SK-N-SH (cell line): ENCODE results near the gene ZNF469. TPM values are rescaled to one million over a fixed set of nuclear protein-coding genes. Genes with fewer than 3 reads are reported as not detected.

Experiments used
- CTCF ChIA-PET: fragments of 300-600, 350-600 bp; formaldehyde crosslinking; extraction: SDS; loops from one replicate; lab custom pipeline; 2021; lab: Yijun Ruan, JAX
- POLR2A ChIA-PET: fragments of 350-600 bp; sonication (Branson Sonifier 250); formaldehyde crosslinking; extraction: SDS; loops from one replicate; lab custom pipeline; 2020; ENCODE audit warnings: antibody characterized with exemption, inconsistent platforms; lab: Yijun Ruan, JAX
- DNase-seq: peaks from one replicate; pipeline ENCODE4 v3.0.0; 2012
- H2AFZ ChIP-seq: fragments of 200-600 bp; sonication (generic); 2 replicates; pipeline ENCODE4 v1.8.1; 2016; ENCODE audit warnings: antibody characterized with exemption, mild to moderate bottlenecking, low read depth
- H3F3A ChIP-seq: fragments of 200-600 bp; sonication (generic); replicated peaks from 2 replicates; pipeline ENCODE3; 2016; ENCODE audit warnings: antibody characterized with exemption, mild to moderate bottlenecking; ENCODE audit not compliant: insufficient read depth
- H3K27ac ChIP-seq, 2 experiments: fragments of 200-500 bp in 1 of 2; fragments of 200-600 bp in 1 of 2; sonication (Bioruptor generic) in 1 of 2; sonication (generic), shearing (Covaris generic) in 1 of 2; 2 replicates each; pipeline versions ENCODE4 v1.5.1 to v1.6.1; 2014 to 2016; ENCODE audit warnings: low read depth in 2 of 2, inconsistent platforms in 1 of 2, low read length in 1 of 2, mild to moderate bottlenecking in 1 of 2, mixed read lengths in 1 of 2
- H3K27me3 ChIP-seq: fragments of 200-600 bp; sonication (generic), shearing (Covaris generic); 2 replicates; pipeline ENCODE4 v1.6.1; 2016; ENCODE audit warnings: mixed run types; ENCODE audit not compliant: insufficient read depth
- H3K36me3 ChIP-seq, 2 experiments: fragments of 200-500 bp in 1 of 2; fragments of 200-600 bp in 1 of 2; sonication (Bioruptor generic) in 1 of 2; sonication (generic) in 1 of 2; replicated peaks in 1 of 2; 2 replicates each; pipeline versions ENCODE3 to v1.5.1; 2014 to 2016; ENCODE audit warnings: low read length in 1 of 2, mild to moderate bottlenecking in 1 of 2; ENCODE audit not compliant: insufficient read depth in 2 of 2, control insufficient read depth in 1 of 2
- H3K4me1 ChIP-seq, 2 experiments: fragments of 200-500 bp in 1 of 2; fragments of 200-600 bp in 1 of 2; sonication (Bioruptor generic) in 1 of 2; sonication (generic), shearing (Covaris generic) in 1 of 2; 2 replicates each; pipeline versions ENCODE4 v1.5.1 to v1.6.1; 2014 to 2016; ENCODE audit warnings: low read depth in 1 of 2, low read length in 1 of 2, mixed run types in 1 of 2; ENCODE audit not compliant: insufficient read depth in 2 of 2, control insufficient read depth in 1 of 2
- H3K4me2 ChIP-seq: fragments of 200-600 bp; sonication (generic), shearing (Covaris generic); 2 replicates; pipeline ENCODE4 v1.6.1; 2017; ENCODE audit warnings: mixed run types
- H3K4me3 ChIP-seq, 2 experiments: fragments of 200-500 bp in 1 of 2; fragments of 200-600 bp in 1 of 2; sonication (Bioruptor generic) in 1 of 2; sonication (generic), shearing (Covaris generic) in 1 of 2; 2 replicates each; pipeline versions ENCODE4 v1.5.1 to v1.8.1; 2014 to 2016; ENCODE audit warnings: low read depth in 2 of 2, inconsistent platforms in 1 of 2, low read length in 1 of 2, mild to moderate bottlenecking in 1 of 2, mixed read lengths in 1 of 2, moderate library complexity in 1 of 2
- H3K79me2 ChIP-seq: fragments of 200-600 bp; sonication (generic); 2 replicates; pipeline ENCODE4 v1.8.1; 2017; ENCODE audit warnings: mild to moderate bottlenecking; ENCODE audit not compliant: insufficient read depth
- H3K9ac ChIP-seq: fragments of 200-600 bp; sonication (generic); 2 replicates; pipeline ENCODE4 v1.6.1; 2017; ENCODE audit warnings: mixed run types
- H3K9me2 ChIP-seq: fragments of 200-600 bp; sonication (generic); 2 replicates; pipeline ENCODE4 v1.6.1; 2017; ENCODE audit warnings: mixed run types
- H3K9me3 ChIP-seq: fragments of 200-600 bp; sonication (generic); 2 replicates; pipeline ENCODE4 v1.6.1; 2017; ENCODE audit warnings: mixed run types, mild to moderate bottlenecking, moderate library complexity
- H4K20me1 ChIP-seq: fragments of 200-600 bp; sonication (generic); 2 replicates; pipeline ENCODE4 v1.6.1; 2017; ENCODE audit warnings: mild to moderate bottlenecking, mixed run types; ENCODE audit not compliant: insufficient read depth
- ELF1 ChIP-seq: IDR thresholded peaks from 2 replicates; pipeline ENCODE4 v1.4.0; 2012
- FOSL2 ChIP-seq: IDR thresholded peaks from 2 replicates; pipeline ENCODE4 v1.4.0; 2012; ENCODE audit warnings: low read depth, mild to moderate bottlenecking, moderate library complexity, borderline replicate concordance
- FOXJ3 ChIP-seq: sonication (generic); formaldehyde crosslinking; IDR thresholded peaks from 2 replicates; pipeline ENCODE4 v1.5.1; 2020; ENCODE audit warnings: mild to moderate bottlenecking, missing genetic modification reagents
- FOXM1 ChIP-seq: IDR thresholded peaks from 2 replicates; pipeline ENCODE4 v1.4.0; 2012; ENCODE audit warnings: low read depth, mild to moderate bottlenecking
- JUND ChIP-seq: IDR thresholded peaks from 2 replicates; pipeline ENCODE4 v1.4.0; 2012
- MEF2A ChIP-seq: IDR thresholded peaks from 2 replicates; pipeline ENCODE4 v1.4.0; 2012; ENCODE audit warnings: low read depth, borderline replicate concordance
- NRF1 ChIP-seq: IDR thresholded peaks from 2 replicates; pipeline ENCODE4 v1.6.1; 2012; ENCODE audit warnings: low read depth, mild to moderate bottlenecking, low read length
- RAD21 ChIP-seq: IDR thresholded peaks from 2 replicates; pipeline ENCODE4 v1.6.1; 2012; ENCODE audit warnings: mild to moderate bottlenecking, low read length
- RXRA ChIP-seq: IDR thresholded peaks from 2 replicates; pipeline ENCODE4 v1.4.0; 2012; ENCODE audit warnings: low read depth, mild to moderate bottlenecking, borderline replicate concordance
- TCF12 ChIP-seq: IDR thresholded peaks from 2 replicates; pipeline ENCODE4 v1.4.0; 2012
- WGBS: methylation state at CpG from one replicate; pipeline ENCODE4 v1.1.6; 2017; ENCODE audit warnings: low lambda C conversion rate; 5-methylcytosine and 5-hydroxymethylcytosine counted together
- polyA plus RNA-seq, 3 experiments: library from polyadenylated mRNA; depleted of rRNA; stranded (reverse); fragments of >200 nt; gene quantifications; 2 replicates each; pipeline ENCODE4 v1.2.3, GENCODE V29; 2012
- TF ChIP-seq, protein P1 (sequence below): IDR thresholded peaks from 2 replicates; pipeline ENCODE4 v1.4.0; 2012; ENCODE audit warnings: low read depth
- TF ChIP-seq, protein P2 (sequence below): IDR thresholded peaks from 2 replicates; pipeline ENCODE4; 2012
- TF ChIP-seq, protein P3 (sequence below): IDR thresholded peaks from 2 replicates; pipeline ENCODE4 v1.4.0; 2012; ENCODE audit warnings: low read depth, borderline replicate concordance

ZNF469 gene
- polyA plus RNA-seq, 1 of the 3 experiments (the other 2 are of a cell fraction), result 0.56 TPM

DNA sequence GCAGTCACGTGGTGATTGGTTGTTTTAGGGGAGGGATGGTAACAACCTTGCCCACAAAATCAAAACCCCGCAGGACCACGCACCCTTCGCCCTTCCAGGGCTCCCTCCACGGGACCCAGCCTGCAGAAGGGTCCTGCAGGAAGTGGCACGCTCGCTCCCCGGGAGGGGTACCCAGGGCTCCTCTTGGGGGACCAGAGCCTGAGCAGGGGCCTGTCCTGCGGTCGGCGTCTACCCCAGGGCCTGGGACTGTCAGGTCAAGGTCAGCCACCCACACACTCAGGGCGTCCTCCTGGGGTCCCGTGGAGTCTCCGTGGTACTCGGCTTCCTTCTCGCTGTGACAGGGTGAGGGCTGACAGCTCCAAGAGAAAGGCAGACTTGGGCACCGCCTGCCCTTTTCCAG is 33.9 kb downstream of the ZNF469 start:
- TF ChIP-seq MEF2A (no peak), NRF1 (no peak), RAD21 (no peak), JUND (no peak), TCF12 (no peak), FOXM1 (no peak), ELF1 (no peak), FOSL2 (no peak), FOXJ3 (CRISPR knock-in tag) (no peak), RXRA (no peak)
- TF ChIP-seq, protein P1, sequence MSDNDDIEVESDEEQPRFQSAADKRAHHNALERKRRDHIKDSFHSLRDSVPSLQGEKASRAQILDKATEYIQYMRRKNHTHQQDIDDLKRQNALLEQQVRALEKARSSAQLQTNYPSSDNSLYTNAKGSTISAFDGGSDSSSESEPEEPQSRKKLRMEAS, result no peak
- TF ChIP-seq, protein P2, sequence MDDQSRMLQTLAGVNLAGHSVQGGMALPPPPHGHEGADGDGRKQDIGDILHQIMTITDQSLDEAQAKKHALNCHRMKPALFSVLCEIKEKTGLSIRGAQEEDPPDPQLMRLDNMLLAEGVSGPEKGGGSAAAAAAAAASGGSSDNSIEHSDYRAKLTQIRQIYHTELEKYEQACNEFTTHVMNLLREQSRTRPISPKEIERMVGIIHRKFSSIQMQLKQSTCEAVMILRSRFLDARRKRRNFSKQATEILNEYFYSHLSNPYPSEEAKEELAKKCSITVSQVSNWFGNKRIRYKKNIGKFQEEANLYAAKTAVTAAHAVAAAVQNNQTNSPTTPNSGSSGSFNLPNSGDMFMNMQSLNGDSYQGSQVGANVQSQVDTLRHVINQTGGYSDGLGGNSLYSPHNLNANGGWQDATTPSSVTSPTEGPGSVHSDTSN, result no peak
- TF ChIP-seq, protein P3, sequence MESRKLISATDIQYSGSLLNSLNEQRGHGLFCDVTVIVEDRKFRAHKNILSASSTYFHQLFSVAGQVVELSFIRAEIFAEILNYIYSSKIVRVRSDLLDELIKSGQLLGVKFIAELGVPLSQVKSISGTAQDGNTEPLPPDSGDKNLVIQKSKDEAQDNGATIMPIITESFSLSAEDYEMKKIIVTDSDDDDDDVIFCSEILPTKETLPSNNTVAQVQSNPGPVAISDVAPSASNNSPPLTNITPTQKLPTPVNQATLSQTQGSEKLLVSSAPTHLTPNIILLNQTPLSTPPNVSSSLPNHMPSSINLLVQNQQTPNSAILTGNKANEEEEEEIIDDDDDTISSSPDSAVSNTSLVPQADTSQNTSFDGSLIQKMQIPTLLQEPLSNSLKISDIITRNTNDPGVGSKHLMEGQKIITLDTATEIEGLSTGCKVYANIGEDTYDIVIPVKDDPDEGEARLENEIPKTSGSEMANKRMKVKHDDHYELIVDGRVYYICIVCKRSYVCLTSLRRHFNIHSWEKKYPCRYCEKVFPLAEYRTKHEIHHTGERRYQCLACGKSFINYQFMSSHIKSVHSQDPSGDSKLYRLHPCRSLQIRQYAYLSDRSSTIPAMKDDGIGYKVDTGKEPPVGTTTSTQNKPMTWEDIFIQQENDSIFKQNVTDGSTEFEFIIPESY, result no peak
- H3K4me1 ChIP-seq, result peaks cover 0 to 16% of the 10 kb centered on the region in 2 experiments; a peak in 1 of 4 replicates
- no peaks in the 10 kb centered on the region for H3F3A ChIP-seq
- H3K27ac ChIP-seq, result no peak overlapping the region
- no peak overlapping the region for H3K4me3 ChIP-seq
- 97% methylated on average over 11 of the region's 17 CpGs for WGBS
- H4K20me1 ChIP-seq, result peaks cover 12% of the 10 kb centered on the region; the same call in 1 of the 2 replicates
- H2AFZ ChIP-seq, result no peak overlapping the region
- no peak overlapping the region for H3K4me2 ChIP-seq
- no peaks in the 10 kb centered on the region for H3K36me3 ChIP-seq
- POLR2A ChIA-PET, result no interaction called here
- no peak overlapping the region for H3K9ac ChIP-seq
- no peaks in the 10 kb centered on the region for H3K79me2 ChIP-seq
- DNase-seq, result no peak
- H3K9me3 ChIP-seq, result no peaks in the 10 kb centered on the region
- CTCF ChIA-PET, result no interaction called here
- H3K27me3 ChIP-seq, result no peaks in the 10 kb centered on the region
- H3K9me2 ChIP-seq, result no peaks in the 10 kb centered on the region

DNA sequence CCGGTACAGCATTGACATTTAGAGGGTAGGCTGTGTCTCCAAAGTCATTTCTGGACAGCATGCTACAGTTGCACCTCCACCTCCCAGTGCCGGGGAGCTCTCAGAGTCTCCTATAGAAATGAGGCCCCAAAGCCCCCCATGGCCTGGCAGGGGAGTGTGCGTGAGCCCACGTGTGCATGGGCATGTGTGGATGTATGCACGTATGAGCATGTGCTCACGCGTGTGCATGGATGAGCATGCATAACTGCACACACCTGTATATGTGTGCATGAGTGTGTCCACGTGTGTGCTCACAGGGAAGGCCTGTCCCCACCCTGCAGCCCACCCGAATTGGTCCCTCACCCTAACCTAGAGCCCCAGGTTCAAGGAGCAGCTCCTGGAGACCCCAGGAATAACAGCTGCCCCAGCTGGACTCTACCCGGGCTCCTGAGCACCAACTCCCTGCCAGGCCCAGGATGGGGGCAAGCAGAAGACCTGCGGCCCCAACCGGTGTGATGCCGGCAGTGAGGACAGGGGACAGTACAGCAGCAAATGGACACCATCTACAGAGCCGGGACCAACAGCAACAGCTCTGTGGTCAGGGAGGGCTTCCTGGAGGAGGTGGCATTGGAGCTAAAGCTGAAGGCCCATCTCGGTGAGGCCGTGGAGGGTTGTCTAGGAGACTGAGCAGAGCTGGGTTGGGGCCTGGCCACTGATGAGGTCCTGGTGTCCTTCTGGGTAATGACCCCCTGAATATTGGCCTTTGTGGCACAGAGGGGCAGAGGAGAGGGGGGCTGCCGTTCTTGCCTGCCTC is 35.1 kb downstream of the ZNF469 start:
- H3F3A ChIP-seq, result no peaks in the 10 kb centered on the region
- H3K4me3 ChIP-seq, result no peak overlapping the region
- H3K36me3 ChIP-seq, result no peaks in the 10 kb centered on the region
- no peaks in the 10 kb centered on the region for H3K9me3 ChIP-seq
- no peak for DNase-seq
- 92% methylated on average over 9 of the region's 17 CpGs for WGBS
- no peaks in the 10 kb centered on the region for H3K9me2 ChIP-seq
- peaks cover 8% of the 10 kb centered on the region; the same call in 1 of the 2 replicates for H4K20me1 ChIP-seq
- ChIA-PET POLR2A (no interaction called here), CTCF (interaction anchor here (1.3 to 1.8 kb wide), 3 partner anchors 19 to 145 kb away, joined by 3 to 7 read pairs (median 5); partner anchors contain the start of gene ZNF469)
- no peaks in the 10 kb centered on the region for H3K27me3 ChIP-seq
- H3K27ac ChIP-seq, result no peak overlapping the region
- no peaks in the 10 kb centered on the region for H3K79me2 ChIP-seq
- no peak for TF ChIP-seq JUND
- TF ChIP-seq, protein P1, result no peak
- H3K4me1 ChIP-seq, result peaks cover 0 to 16% of the 10 kb centered on the region in 2 experiments; a peak in 1 of 4 replicates
- no peak overlapping the region for H2AFZ ChIP-seq
- no peak overlapping the region for H3K9ac ChIP-seq
- no peak overlapping the region for H3K4me2 ChIP-seq
